Measurements from ENCODE around the gene SH2D3A. TPM values are rescaled to one million over a fixed set of nuclear protein-coding genes. Genes with fewer than 3 reads are reported as not detected.

The SH2D3A gene
- total and polyA plus RNA-seq, 2 experiments from 2014 or later, result 20.7 to 38.4 TPM

- H3K4me1 ChIP-seq (ENCODE audit: insufficient read depth), result peaks cover 2% of the 10 kb centered on the region; the same call in 1 of the 2 replicates
- H3K27ac Mint-ChIP-seq, result no peak overlapping the region
- no peaks in the 10 kb centered on the region for H3K79me2 ChIP-seq (replicated peaks; ENCODE audit: insufficient read depth)
Measured at GRCh38 chr19:6712231-6712630, 55.0 kb downstream of the SH2D3A start.

More at GRCh38 chr19:6712231-6712630, 55.0 kb downstream of the SH2D3A start:
- DNase-seq (ENCODE audit: low spot score) (no peak), ATAC-seq (no peak)
- H3K4me2 ChIP-seq, result no peak overlapping the region
- H2AFZ ChIP-seq, result no peak overlapping the region
- H3K9me2 ChIP-seq (ENCODE audit: insufficient read depth), result no peaks in the 10 kb centered on the region
- TF ChIP-seq EZH2phosphoT487 (IDR thresholded peaks at IDR 0.05; ENCODE audit: unreplicated experiment) (no peak), JUNB (IDR thresholded peaks at IDR 0.05; ENCODE audit: unreplicated experiment) (no peak), STAT1 (IDR thresholded peaks at IDR 0.05; ENCODE audit: unreplicated experiment) (no peak), EZH2 (IDR thresholded peaks at IDR 0.05; ENCODE audit: low read depth, unreplicated experiment) (no peak), CREB1 (CRISPR knock-in tag; IDR thresholded peaks at IDR 0.05; ENCODE audit: low read depth) (no peak), ZNF114 (CRISPR knock-in tag; IDR thresholded peaks at IDR 0.05) (no peak), POLR2AphosphoS5 (IDR thresholded peaks at IDR 0.05; ENCODE audit: low read depth) (no peak), ZNF331 (CRISPR knock-in tag; IDR thresholded peaks at IDR 0.05; ENCODE audit: low read depth) (no peak), NANOG (IDR thresholded peaks at IDR 0.05; ENCODE audit: borderline replicate concordance) (no peak)
- TF ChIP-seq, protein P1, sequence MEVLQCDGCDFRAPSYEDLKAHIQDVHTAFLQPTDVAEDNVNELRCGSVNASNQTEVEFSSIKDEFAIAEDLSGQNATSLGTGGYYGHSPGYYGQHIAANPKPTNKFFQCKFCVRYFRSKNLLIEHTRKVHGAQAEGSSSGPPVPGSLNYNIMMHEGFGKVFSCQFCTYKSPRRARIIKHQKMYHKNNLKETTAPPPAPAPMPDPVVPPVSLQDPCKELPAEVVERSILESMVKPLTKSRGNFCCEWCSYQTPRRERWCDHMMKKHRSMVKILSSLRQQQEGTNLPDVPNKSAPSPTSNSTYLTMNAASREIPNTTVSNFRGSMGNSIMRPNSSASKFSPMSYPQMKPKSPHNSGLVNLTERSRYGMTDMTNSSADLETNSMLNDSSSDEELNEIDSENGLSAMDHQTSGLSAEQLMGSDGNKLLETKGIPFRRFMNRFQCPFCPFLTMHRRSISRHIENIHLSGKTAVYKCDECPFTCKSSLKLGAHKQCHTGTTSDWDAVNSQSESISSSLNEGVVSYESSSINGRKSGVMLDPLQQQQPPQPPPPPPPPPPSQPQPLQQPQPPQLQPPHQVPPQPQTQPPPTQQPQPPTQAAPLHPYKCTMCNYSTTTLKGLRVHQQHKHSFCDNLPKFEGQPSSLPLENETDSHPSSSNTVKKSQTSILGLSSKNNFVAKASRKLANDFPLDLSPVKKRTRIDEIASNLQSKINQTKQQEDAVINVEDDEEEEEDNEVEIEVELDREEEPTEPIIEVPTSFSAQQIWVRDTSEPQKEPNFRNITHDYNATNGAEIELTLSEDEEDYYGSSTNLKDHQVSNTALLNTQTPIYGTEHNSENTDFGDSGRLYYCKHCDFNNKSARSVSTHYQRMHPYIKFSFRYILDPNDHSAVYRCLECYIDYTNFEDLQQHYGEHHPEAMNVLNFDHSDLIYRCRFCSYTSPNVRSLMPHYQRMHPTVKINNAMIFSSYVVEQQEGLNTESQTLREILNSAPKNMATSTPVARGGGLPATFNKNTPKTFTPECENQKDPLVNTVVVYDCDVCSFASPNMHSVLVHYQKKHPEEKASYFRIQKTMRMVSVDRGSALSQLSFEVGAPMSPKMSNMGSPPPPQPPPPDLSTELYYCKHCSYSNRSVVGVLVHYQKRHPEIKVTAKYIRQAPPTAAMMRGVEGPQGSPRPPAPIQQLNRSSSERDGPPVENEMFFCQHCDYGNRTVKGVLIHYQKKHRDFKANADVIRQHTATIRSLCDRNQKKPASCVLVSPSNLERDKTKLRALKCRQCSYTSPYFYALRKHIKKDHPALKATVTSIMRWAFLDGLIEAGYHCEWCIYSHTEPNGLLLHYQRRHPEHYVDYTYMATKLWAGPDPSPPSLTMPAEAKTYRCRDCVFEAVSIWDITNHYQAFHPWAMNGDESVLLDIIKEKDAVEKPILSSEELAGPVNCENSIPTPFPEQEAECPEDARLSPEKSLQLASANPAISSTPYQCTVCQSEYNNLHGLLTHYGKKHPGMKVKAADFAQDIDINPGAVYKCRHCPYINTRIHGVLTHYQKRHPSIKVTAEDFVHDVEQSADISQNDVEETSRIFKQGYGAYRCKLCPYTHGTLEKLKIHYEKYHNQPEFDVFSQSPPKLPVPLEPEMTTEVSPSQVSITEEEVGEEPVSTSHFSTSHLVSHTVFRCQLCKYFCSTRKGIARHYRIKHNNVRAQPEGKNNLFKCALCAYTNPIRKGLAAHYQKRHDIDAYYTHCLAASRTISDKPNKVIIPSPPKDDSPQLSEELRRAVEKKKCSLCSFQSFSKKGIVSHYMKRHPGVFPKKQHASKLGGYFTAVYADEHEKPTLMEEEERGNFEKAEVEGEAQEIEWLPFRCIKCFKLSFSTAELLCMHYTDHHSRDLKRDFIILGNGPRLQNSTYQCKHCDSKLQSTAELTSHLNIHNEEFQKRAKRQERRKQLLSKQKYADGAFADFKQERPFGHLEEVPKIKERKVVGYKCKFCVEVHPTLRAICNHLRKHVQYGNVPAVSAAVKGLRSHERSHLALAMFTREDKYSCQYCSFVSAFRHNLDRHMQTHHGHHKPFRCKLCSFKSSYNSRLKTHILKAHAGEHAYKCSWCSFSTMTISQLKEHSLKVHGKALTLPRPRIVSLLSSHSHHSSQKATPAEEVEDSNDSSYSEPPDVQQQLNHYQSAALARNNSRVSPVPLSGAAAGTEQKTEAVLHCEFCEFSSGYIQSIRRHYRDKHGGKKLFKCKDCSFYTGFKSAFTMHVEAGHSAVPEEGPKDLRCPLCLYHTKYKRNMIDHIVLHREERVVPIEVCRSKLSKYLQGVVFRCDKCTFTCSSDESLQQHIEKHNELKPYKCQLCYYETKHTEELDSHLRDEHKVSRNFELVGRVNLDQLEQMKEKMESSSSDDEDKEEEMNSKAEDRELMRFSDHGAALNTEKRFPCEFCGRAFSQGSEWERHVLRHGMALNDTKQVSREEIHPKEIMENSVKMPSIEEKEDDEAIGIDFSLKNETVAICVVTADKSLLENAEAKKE (CRISPR knock-in tag; IDR thresholded peaks at IDR 0.05), result no peak
- TF ChIP-seq, protein P2, sequence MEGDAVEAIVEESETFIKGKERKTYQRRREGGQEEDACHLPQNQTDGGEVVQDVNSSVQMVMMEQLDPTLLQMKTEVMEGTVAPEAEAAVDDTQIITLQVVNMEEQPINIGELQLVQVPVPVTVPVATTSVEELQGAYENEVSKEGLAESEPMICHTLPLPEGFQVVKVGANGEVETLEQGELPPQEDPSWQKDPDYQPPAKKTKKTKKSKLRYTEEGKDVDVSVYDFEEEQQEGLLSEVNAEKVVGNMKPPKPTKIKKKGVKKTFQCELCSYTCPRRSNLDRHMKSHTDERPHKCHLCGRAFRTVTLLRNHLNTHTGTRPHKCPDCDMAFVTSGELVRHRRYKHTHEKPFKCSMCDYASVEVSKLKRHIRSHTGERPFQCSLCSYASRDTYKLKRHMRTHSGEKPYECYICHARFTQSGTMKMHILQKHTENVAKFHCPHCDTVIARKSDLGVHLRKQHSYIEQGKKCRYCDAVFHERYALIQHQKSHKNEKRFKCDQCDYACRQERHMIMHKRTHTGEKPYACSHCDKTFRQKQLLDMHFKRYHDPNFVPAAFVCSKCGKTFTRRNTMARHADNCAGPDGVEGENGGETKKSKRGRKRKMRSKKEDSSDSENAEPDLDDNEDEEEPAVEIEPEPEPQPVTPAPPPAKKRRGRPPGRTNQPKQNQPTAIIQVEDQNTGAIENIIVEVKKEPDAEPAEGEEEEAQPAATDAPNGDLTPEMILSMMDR (conservative IDR thresholded peaks at IDR 0.05; ENCODE audit: low read depth in 2 of 2), result no peak
- TF ChIP-seq, protein P3, sequence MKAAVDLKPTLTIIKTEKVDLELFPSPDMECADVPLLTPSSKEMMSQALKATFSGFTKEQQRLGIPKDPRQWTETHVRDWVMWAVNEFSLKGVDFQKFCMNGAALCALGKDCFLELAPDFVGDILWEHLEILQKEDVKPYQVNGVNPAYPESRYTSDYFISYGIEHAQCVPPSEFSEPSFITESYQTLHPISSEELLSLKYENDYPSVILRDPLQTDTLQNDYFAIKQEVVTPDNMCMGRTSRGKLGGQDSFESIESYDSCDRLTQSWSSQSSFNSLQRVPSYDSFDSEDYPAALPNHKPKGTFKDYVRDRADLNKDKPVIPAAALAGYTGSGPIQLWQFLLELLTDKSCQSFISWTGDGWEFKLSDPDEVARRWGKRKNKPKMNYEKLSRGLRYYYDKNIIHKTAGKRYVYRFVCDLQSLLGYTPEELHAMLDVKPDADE (IDR thresholded peaks at IDR 0.05), result no peak
- TF ChIP-seq, protein P4, sequence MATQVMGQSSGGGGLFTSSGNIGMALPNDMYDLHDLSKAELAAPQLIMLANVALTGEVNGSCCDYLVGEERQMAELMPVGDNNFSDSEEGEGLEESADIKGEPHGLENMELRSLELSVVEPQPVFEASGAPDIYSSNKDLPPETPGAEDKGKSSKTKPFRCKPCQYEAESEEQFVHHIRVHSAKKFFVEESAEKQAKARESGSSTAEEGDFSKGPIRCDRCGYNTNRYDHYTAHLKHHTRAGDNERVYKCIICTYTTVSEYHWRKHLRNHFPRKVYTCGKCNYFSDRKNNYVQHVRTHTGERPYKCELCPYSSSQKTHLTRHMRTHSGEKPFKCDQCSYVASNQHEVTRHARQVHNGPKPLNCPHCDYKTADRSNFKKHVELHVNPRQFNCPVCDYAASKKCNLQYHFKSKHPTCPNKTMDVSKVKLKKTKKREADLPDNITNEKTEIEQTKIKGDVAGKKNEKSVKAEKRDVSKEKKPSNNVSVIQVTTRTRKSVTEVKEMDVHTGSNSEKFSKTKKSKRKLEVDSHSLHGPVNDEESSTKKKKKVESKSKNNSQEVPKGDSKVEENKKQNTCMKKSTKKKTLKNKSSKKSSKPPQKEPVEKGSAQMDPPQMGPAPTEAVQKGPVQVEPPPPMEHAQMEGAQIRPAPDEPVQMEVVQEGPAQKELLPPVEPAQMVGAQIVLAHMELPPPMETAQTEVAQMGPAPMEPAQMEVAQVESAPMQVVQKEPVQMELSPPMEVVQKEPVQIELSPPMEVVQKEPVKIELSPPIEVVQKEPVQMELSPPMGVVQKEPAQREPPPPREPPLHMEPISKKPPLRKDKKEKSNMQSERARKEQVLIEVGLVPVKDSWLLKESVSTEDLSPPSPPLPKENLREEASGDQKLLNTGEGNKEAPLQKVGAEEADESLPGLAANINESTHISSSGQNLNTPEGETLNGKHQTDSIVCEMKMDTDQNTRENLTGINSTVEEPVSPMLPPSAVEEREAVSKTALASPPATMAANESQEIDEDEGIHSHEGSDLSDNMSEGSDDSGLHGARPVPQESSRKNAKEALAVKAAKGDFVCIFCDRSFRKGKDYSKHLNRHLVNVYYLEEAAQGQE (IDR thresholded peaks at IDR 0.05; ENCODE audit: unreplicated experiment), result no peak
- no peaks in the 10 kb centered on the region for H4K20me1 ChIP-seq (replicated peaks; ENCODE audit: insufficient read depth)
- Mint-ChIP-seq H3K27me3 (ENCODE audit: insufficient read depth, low read depth, poor library complexity) (peaks cover 15% of the 10 kb centered on the region), H3K9me3 (peaks cover 88% of the 10 kb centered on the region), H3K36me3 (ENCODE audit: low read depth) (peaks cover 37% of the 10 kb centered on the region), H3K4me3 (no peak overlapping the region), H3K4me1 (no peaks in the 10 kb centered on the region)
- H3F3A ChIP-seq (replicated peaks; ENCODE audit: low read depth), result peaks cover under 1% of the 10 kb centered on the region; the same call in 1 of the 2 replicates
- H3K27me3 ChIP-seq (ENCODE audit: insufficient read depth), result peaks cover 21% of the 10 kb centered on the region
- H3K27ac ChIP-seq (ENCODE audit: low read depth), result no peak overlapping the region
- no peaks in the 10 kb centered on the region for H3K36me3 ChIP-seq (ENCODE audit: insufficient read depth)
- H3K4me3 ChIP-seq, result no peak overlapping the region

Measured in GM23338 (cell line).